ENCODE data around the gene TAPBP. TPM values are rescaled to one million over a fixed set of nuclear protein-coding genes. Genes with fewer than 3 reads are reported as not detected.

Gene TAPBP
- total RNA-seq, 4 donors from 2014 or later, result 68.1 to 101 (median 77.0) TPM

DNA sequence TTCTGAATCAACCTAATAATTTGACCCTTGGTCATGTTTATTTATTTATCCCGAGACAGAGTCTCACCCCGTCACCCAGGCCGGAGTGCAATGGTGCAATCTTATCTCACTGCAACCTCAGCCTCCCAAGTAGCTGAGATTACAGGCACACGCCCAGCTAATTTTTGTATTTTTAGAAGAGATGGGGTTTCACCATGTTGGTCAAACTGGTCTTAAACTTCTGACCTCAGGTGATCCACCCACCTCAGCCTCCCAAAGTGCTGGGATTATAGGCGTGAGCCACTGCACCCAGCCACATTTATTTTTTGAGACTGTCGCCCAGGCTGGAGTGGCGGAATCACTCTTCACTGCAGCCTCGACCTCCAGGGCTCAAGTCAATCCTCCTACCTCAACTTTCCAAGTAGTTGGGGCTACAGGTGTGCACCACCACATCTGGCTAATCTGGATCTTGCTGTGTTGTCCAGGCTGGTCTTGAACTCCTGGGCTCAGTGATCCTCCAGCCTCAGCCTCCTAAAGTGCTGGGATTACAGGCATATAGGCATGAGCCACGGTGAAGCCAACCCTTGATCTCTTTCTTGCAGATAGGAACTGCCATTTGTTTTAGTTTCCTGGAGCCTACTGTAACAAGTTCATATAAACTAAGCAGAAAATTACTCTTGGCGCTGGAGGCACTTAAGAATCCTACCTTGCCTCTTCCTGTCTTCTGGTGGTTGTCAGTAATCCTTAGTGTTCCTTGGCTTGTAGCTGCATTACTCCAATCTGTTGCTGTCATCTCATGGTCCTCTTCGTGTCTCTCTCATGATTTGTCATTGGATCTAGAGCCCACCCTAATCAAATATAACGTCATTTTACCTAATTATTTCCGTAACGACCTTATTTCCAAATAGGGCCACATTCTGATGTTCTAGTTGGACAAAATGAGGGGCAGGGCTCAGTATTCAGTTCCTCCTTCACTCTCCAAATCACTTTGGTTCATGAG, 39.7 kb downstream of the TAPBP start:
- Histone ChIP-seq H3K9me3 (no peaks in the 10 kb centered on the region), H3K4me1 (peaks cover 28 to 82% (median 60%) of the 10 kb centered on the region in 3 donors), H3K36me3 (peaks cover 0 to 54% (median 20%) of the 10 kb centered on the region in 3 donors), H3K27ac (peak overlapping the region; percentile 94 to 98 (median 97)), H3K4me3 (peak overlapping the region; percentile 75 to 91 (median 80)), H3K27me3 (no peaks in the 10 kb centered on the region)
- intact Hi-C loops (cut with DNase I), result no loop called here
- no peak for DNase-seq
- 40 to 41% methylated on average over 10 to 13 of the region's 14 CpGs for WGBS, 2 donors
- TF ChIP-seq POLR2A (IDR thresholded peaks at IDR 0.05), result no peak
- no peak for TF ChIP-seq CTCF (IDR thresholded peaks at IDR 0.05)

DNA sequence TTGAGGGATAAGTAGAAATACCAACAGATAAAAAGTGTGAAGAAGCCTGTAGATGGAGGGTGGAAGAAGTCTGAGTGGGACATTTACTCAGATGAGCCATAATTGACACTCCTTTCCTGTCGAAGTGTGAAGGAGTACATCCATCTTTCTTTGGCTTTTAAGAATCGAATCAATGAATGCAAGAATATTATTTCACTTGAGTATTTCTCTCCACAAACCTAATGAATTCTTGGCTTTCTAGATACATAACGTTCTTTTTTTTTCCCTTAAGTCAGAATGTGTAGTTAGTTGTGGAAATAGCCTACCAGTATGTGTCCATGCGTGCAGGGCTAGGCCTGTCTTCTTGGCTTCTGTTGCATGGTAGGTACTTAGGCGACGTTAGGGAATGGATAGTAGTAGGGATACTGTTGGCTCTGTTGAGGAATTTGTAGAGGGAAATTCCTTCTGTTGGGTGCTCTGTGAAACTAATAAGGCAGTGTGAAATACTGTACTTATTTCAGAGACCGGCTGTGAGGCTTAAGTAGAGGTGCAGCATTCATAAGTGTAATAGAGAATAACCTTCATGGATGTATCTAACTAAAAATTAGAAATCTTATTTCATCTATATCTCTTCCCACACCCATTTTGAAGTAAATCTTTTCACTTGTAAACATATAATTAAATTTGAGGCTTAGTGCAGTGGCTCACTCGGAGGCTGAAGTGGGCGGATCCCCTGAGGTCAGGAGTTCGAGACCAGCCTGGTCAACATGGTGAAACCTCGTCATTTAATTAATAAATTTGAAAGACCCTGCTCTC, 40.6 kb downstream of the TAPBP start:
- Histone ChIP-seq H3K36me3 (peaks cover 4 to 54% (median 24%) of the 10 kb centered on the region in 3 donors), H3K9me3 (no peaks in the 10 kb centered on the region), H3K4me1 (peaks cover 28 to 73% (median 60%) of the 10 kb centered on the region in 3 donors), H3K4me3 (peak overlapping the region; percentile 75 to 91 (median 80)), H3K27ac (peak overlapping the region; percentile 94 to 98 (median 97)), H3K27me3 (no peaks in the 10 kb centered on the region)
- no peak for TF ChIP-seq POLR2A (IDR thresholded peaks at IDR 0.05)
- DNase-seq, result no peak
- WGBS, 2 donors, result 26 to 32% methylated on average over 11 of the region's 11 CpGs
- intact Hi-C loops (cut with DNase I), result no loop called here

DNA sequence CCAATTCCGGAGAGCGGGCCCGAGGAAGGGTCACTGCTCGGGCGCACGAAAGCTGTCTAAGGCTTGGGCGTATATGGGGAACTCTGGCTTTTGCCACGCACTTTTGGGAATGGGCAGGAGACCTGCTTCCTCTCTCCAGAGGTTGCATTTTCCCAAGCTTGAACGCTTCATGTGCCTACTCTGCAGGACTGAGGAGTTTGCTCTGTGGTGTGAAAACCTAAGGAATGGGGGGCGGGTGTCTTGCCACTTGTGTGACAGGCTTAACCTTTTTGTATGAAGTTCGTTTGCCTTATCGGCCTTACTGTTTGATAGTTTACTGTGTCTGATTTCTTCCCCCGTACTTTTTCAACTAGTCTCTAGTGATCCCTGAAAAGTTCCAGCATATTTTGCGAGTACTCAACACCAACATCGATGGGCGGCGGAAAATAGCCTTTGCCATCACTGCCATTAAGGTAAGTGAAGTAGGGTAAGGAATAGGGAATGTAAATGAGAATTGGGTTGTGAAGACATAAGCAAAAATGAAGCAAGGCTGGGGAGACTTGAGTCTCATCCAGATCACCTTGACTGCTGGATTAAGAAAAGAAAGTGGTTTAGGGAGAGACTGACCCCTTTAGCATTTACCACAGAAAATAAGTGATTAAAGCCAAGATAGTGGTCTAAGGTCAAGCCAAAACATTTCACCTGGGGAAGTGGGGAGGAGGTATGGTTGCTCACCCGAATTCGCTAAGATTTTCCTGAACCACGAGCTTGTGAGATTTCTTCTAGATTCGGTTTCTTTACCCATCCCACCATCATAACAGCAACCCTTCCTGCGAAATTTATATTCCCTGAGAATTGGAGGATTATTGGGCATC, 41.4 kb downstream of the TAPBP start:
- intact Hi-C loops (cut with DNase I), result no loop called here
- Histone ChIP-seq H3K36me3 (peaks cover 4 to 58% (median 31%) of the 10 kb centered on the region in 3 donors), H3K9me3 (no peaks in the 10 kb centered on the region), H3K27me3 (no peaks in the 10 kb centered on the region), H3K4me3 (peak overlapping the region; percentile 75 to 91 (median 80)), H3K27ac (peak overlapping the region; percentile 92 to 98 (median 96)), H3K4me1 (peaks cover 20 to 65% (median 51%) of the 10 kb centered on the region in 3 donors)
- DNase-seq, result no peak
- 5 to 9% methylated on average over 13 to 20 of the region's 22 CpGs for WGBS, 2 donors
- TF ChIP-seq POLR2A (IDR thresholded peaks at IDR 0.05), result no peak
- TF ChIP-seq CTCF (IDR thresholded peaks at IDR 0.05), result no peak

GRCh38 chr6:33271468-33272274, 42.2 kb downstream of the TAPBP start, which contains the start of the genes RPS18 and VPS52:
RPS18 (plus strand) TSS chr6:33272075; CDS start chr6:33272120, 45 bp downstream.
VPS52 (minus strand) TSS chr6:33271876; CDS start chr6:33271675, 201 bp downstream.
- H3K27me3 ChIP-seq, result no peaks in the 10 kb centered on the region

More at GRCh38 chr6:33271468-33272274, 42.2 kb downstream of the TAPBP start, which contains the start of the genes RPS18 and VPS52:
- Histone ChIP-seq H3K9me3 (no peaks in the 10 kb centered on the region), H3K36me3 (peaks cover 11 to 66% (median 39%) of the 10 kb centered on the region in 3 donors), H3K27ac (peak within 1 kb of the TSS; percentile 92 to 98 (median 96)), H3K4me3 (peak within 1 kb of the TSS; percentile 75 to 91 (median 80)), H3K4me1 (peaks cover 19 to 66% (median 51%) of the 10 kb centered on the region in 3 donors)
- TF ChIP-seq POLR2A (IDR thresholded peaks at IDR 0.05) (peak in 3 of 4 donors; percentile 95 to 97 (median 96)), CTCF (IDR thresholded peaks at IDR 0.05) (peak in 2 of 6 experiments; percentile 7)
- DNase-seq, result peak; percentile 90
- intact Hi-C loops (cut with DNase I), result no loop called here
- WGBS, 2 donors, result 1 to 5% methylated on average over 19 to 27 of the region's 48 CpGs
